ENCODE data around the gene AIPL1.

Gene AIPL1

GRCh38 chr17:6465206-6466003, 30.5 kb upstream of the AIPL1 start:
- no peak for DNase-seq

DNA sequence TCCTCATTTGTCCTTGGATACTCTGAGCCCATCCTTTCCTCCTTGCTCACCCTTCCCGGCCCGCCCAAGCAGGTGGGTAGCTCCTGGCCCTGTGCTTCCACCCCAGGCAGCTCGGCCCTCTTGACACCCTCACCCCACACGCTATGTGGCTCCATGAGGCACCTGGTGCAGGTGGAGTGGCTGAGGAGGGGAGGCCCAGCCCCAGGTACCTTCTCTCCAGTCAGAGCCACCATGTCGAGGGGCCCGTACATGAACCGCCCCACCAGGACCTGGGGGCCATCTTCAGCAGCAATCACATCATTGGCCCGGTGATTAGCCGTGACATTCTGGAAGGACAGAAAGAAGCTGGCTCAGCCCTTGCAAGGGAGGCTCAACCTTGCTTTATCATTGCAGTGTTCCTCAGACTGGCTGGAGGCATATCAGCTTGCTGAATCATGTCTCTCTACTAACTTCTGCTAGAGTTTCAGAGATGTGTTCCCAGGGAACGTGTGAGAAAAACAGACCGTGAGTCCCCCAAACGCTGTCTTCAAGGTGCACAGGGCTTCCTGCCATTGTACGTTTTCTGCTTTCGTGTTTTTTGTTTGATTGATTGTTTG, 29.6 kb upstream of the AIPL1 start:
- no peak for DNase-seq

GRCh38 chr17:6463616-6464445, 28.9 kb upstream of the AIPL1 start:
- DNase-seq = no peak

- DNase-seq = no peak
These were observed 27.8 kb upstream of the AIPL1 start for GRCh38 chr17:6462692-6463091.

DNA sequence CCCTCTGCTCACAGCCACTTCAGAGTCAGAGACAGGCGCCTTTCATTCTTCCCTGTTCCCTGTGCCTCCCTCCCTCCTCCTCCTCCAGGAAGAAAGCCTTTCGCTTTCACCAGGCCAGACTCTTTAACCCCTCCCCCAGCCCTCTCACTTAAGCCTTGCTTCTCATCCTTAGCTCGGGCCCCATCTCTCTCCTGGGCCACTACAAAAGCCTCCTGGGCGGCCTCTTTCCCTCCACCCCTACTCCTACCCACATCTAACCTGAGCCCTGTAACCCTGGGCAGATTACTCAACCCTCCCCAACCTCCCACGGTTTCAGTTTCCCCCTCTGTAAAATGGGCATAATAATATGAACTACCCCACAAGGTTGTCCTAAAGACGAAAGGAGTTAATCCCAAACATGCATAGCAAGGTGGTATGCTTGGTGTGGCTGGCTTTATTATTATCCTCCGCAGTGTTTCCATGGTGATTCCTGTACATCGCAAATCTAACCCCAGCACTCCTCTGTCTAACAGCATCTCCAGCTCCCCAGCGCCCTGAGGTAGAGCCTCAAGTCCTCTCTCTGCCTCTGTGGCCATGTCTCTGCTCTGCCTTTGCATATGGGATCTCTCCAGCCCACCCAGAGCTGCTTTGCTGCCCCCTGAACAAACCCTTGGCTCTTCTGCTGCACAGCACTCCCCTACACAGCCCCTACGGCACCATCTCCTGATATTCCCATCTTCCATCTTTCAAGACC, 27.0 kb upstream of the AIPL1 start:
- DNase-seq = no peak

GRCh38 chr17:6461246-6461645, 26.3 kb upstream of the AIPL1 start:
- DNase-seq = no peak

DNA sequence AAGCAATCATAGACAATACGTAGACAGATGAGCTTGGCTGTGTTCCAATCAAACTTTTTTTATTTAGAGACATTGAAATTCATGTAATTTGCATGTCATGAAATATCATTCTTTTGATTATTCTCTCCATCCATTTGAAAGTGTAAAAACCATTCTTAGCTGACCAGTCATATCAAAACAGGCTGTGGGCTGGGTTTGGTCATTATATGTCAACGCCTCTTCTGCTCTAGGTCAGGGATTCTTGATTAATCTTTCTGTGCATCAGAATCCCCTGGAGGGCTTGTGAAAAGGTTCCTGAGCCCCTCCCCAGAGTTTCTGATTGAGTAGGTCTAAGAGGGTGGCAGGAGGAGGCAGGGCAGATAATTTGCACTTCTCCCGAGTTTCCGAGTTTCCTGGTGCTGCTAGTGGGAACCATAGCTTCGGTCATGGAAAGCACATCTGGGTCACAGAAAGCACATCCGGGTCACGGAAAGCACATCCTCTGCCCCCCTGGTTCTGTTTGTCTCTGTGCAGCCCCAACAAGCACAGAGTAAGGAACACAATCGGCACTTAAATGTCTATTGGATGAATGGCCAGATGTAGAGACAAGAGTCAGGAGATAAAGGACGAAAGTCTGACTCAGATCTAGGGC, 25.7 kb upstream of the AIPL1 start:
- no peak for DNase-seq

DNA sequence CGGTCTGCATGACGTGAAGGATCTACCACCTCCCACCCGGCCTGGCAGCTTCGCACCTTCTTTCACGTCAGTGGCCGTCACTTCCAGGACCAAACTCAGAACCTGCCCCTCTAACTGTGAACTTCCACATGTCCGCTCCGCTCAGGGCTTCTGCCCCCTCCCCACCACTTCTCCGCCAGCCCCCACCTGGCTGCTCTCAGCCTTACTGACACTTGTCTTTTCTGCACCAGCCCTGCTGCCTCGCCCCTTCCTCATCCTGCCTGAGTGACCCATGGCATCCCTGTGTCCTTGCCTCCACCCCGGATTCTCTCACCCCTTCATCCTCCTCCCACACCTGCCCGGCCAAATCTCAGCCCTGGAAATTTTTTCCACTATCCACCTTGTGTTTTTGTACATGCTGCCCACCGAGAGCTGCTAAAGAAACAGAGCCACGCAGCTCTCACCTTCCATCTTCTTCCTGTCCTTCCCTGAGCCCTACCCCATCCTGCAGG, 23.6 kb upstream of the AIPL1 start:
- DNase-seq = no peak

DNA sequence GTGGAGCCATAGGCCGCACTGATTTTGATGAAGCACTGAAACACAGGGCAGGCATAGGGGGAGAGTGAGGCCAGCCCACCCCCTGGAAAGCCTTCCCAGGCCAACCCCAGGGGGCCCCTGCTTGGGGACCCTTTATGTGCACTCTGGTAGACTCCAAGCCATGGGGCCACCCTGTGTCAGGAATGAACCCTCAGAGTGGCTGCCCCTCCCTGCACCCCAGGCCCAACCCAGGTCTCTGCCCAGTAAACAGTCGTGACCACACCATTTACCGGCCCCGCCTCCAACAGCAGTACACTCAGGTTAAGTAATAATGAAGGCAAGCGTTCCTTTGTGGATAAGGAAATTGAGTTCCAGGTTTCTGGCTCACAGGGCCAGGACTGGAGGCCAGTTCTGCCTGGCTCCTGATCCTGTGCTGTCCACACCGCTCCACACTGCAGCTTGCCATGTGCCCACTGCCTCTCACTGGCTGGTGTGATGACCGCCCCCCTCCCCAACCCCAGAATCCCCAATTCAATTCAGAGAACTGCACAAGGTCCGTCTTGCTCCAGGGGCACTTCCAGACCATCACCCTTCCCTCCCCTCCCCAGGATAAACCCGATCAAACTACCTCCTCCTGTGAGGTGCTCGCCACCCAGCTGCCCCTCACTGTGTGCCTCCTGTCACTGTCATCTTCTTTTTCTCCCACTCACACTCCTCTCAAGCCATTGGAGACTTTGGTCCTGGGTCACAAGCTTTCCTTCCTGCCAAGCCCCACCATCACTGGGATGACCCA, 23.0 kb upstream of the AIPL1 start:
- peak; percentile 2 for DNase-seq

- DNase-seq = peak; percentile 7
These were observed 22.2 kb upstream of the AIPL1 start for GRCh38 chr17:6456914-6457687.

GRCh38 chr17:6456321-6456720, 21.4 kb upstream of the AIPL1 start:
- DNase-seq = peak; percentile 41

DNA sequence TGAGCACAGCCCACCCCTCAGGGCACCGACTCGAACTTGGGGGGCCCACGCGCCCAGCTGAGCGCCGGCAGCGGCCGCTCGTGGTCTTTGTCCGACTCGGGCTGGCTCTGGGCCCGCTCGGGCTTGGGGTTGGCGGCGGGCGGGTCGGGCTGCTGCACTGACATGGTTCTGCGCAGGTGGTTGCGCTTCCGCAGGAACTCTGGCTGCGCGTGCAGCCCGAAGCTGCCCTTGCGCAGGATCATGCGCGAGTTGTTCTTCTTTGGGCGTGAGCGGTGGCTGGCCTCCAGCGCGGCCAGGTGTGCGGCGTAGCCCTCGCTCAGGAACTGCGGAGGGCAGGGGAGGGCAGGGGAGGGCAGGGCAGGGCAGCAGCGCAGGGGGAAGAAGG, 20.4 kb upstream of the AIPL1 start:
- peak; percentile 81 for DNase-seq

DNA sequence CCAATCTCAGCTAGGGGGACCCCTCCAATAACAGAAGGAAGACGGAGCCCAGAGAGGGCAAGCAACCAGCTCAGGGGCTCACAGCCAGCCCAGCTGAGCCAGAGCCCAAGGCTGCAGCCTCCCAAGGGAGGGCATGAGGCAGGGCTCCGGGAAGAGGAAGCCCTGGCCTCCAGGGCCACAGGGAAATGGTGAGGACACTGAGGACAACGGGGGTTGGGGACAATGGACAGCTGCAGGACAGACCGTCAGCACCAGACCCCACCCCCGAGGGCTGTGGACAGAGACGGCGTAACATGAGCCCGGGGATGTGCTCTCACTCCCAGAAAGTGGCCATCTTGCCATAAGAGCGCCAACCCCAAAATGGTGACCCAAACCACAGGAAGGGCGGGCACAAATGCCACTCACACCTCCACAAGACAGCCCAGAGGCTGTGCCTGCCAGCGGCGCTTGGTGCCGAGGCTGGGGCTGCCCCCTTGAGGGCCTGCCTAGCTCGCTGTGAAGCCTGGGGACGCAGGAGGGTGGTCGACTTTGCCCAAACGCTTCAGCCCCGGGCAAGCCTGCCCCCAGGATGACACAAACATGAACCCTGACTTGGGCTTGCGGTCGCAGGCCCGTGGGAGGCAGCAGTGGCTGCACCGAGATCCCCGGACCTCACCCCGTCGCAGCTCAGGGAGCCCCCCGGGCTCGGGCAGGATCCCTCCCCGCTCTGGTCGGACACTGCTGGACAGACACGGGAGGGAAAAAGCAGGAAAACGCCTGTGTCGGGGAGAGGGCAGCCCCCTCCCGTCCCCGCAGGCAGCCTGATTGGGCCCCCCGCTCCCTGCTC, 19.8 kb upstream of the AIPL1 start:
- DNase-seq = peak; percentile 40

- peak; percentile 76 for DNase-seq
These were observed 18.5 kb upstream of the AIPL1 start for GRCh38 chr17:6453279-6454024.

DNA sequence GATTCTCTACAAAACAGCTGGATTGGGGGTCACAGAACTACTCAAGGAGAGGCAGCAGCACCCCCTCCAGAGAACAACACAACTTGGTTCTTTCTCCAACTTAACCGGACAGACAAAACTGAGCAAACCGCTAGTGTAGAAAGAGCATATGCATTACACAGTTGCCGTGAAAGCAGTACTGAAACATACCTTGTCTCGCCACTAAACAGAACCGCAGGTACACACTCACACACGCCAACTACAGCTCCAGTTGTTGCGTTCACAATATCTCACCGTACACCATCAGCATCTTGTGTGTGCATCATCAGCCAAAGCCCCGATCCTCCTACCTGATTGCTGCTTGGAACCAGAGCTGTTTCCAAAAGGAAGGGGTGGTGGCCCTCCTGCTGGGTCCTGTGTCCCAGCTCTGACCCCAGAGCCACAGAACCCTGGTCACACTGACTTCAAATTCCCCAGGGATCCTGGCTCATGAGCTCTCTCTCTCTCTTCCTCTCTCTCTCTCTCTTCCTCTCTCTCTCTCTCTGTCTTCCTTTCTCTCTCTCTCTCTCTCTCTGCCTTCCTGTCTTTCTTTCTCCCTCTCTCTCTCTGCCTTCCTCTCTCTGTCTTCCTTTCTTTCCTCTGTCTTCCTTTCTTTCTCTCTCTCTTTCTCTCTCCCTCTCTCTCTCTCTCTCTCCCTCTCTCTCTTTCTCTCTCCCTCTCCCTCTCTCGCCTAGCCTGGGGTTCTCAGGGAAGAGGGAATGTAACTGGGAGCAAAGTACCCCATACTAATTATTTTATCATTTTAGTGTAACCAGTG, 17.7 kb upstream of the AIPL1 start:
- DNase-seq = peak; percentile 37

DNA sequence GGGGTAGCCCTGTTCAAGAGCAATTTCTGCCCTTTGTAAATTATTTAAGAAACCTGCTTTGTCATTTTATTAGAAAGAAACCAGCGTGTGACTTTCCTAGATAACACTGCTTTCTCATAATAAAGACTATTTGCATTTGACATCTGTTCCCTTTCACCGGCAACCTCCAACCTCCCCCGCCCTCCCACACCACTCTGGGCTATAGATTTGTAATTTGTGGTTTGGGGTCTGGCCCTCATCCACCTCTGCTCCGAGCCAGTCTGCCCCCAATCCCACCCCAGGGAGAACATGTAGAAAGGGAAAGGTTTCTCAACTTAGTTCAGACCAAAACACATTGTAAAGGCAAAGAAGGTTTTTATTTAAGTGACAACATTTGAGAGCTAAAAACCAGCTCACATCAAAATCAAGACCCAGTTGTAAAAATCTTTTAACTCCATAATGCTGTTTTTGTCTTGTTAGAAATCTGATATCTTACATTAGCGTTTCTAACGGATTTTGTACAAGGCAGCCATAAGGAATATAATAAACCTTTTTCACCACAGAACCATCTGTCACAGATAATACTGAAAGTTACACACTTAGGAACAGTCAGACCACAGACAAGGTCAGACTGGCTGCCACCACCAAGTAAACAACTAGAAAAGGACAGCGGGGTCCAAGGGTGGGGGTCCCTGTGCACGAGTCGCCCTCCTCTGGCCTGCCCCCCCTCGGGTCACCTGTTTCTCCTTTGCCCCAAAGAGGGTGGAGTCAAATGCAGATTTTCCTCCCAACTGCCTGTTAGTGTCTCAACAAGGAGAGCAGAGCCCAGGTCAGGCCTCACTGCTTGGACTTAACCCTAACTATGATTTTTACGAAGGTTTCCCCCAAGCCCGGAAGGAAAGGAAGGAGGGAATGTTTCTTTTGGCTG, 16.3 kb upstream of the AIPL1 start:
- DNase-seq = peak; percentile 77

- DNase-seq = no peak
These were observed 14.4 kb upstream of the AIPL1 start for GRCh38 chr17:6449307-6449706.
